ENCODE measurements around the gene TMEM94. TPM values are rescaled to one million over a fixed set of nuclear protein-coding genes. Genes with fewer than 3 reads are reported as not detected.

The TMEM94 gene
- total RNA-seq, 1 experiment from 2014 or later: 55.6 TPM

DNA sequence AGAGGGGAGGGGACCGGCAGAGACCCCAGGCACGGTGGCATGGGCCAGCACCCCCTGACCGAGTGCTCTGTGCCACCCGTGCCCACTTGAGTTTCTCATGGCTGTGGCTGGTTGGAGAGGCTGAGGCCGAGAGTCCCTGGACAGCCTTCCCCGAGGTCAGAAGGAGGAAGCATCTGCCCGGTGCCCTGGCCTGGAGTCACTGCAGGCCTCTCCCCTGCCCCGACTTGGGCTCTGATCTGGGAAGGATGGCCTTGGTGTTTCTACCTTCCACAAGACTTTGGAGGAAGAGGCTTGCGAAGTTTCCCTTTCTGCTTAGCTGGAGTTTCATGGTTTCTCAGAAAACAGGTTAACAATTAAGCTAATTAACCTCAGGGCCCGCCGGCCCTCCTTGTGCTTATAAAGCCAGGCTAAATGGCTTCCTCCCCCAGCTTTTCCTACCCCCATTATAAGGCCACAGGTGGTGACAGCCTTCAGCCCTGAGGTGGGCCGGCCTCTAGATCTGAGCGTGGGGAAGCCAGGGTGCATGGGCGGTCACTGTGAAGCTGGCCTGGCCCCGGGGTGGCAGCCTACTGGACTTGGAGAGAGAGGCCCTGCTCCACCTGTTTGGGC lies 86.4 kb downstream of the TMEM94 start:
- Histone ChIP-seq H3K36me3 (no peaks in the 10 kb centered on the region), H3K27me3 (peaks cover 48% of the 10 kb centered on the region), H3K27ac (no peak overlapping the region), H3K4me3 (no peak overlapping the region), H3K9me3 (replicated peaks) (no peaks in the 10 kb centered on the region), H3K4me1 (no peaks in the 10 kb centered on the region)
- DNase-seq: no peak

DNA sequence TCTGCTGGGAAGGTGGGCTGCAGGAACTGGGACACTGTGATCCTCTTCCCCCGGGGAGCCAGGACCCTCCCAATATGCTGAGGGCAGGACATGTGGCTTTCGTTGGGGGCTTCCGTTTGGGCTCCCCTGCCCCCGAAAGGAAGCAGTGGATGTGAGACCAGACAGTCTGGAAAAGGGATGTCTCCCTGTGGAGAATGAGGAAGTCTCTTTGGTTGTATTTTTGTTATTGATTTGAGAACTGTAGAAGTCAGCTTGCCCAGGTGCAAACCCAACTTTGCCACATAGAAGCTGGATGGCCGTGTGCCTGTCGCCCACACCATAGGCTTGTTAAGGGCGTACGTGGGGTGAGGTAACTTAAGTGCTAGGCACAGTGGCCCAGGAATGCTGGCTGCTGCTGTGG lies 87.8 kb downstream of the TMEM94 start:
- Histone ChIP-seq H3K27me3 (peaks cover 48% of the 10 kb centered on the region), H3K4me1 (peaks cover 3% of the 10 kb centered on the region; the same call in 1 of the 2 replicates), H3K4me3 (no peak overlapping the region), H3K27ac (no peak overlapping the region), H3K9me3 (replicated peaks) (no peaks in the 10 kb centered on the region), H3K36me3 (no peaks in the 10 kb centered on the region)
- DNase-seq: no peak

DNA sequence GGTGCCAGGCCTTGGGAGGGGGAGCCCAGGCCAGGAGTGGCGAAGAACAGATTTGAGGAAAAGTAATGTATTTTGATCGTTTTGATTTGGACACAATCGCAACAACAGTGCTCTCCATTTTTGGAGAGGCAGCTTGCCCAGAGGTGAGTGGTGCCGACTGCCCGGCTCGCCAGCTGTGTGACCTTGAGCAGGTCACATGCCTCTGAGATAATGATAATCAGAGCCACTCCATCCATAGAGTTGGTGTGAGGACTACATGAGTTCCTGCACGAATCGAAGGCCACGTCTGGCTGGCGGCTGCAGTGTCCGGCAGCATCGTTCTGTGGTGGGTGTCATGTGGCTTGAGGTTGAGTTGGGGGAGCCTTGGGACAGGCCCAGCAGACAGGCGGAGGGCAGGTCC lies 89.7 kb downstream of the TMEM94 start:
- Histone ChIP-seq H3K4me1 (peaks cover 8% of the 10 kb centered on the region; the same call in 1 of the 2 replicates), H3K27me3 (peaks cover 38% of the 10 kb centered on the region), H3K27ac (no peak overlapping the region), H3K4me3 (no peak overlapping the region), H3K9me3 (replicated peaks) (no peaks in the 10 kb centered on the region), H3K36me3 (no peaks in the 10 kb centered on the region)
- no peak for DNase-seq

DNA sequence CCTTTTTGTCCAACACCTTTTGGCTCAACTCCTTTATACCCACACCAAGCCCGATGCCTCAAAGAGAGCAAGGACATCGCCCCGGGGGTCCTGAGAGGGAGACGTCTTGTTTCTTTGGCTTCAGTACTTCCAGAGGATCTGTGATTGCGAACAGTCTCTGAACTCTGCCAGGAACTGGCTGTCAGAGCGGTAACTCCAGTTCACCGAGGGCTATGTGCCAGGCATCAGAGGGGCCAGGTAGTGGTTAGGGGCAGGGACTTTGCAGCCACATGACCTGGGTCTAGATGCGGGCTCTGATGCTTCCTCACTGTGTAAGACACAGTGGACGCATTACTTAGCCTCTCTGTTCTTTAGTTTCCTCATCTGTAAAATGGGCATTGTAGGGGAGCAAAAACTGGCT lies 90.7 kb downstream of the TMEM94 start:
- no peak overlapping the region for H3K4me3 ChIP-seq
- no peak for DNase-seq
- H3K4me1 ChIP-seq: peaks cover 8% of the 10 kb centered on the region; the same call in 1 of the 2 replicates
- H3K27me3 ChIP-seq: peaks cover 36% of the 10 kb centered on the region
- H3K9me3 ChIP-seq (replicated peaks): no peaks in the 10 kb centered on the region
- no peaks in the 10 kb centered on the region for H3K36me3 ChIP-seq
- H3K27ac ChIP-seq: no peak overlapping the region

DNA sequence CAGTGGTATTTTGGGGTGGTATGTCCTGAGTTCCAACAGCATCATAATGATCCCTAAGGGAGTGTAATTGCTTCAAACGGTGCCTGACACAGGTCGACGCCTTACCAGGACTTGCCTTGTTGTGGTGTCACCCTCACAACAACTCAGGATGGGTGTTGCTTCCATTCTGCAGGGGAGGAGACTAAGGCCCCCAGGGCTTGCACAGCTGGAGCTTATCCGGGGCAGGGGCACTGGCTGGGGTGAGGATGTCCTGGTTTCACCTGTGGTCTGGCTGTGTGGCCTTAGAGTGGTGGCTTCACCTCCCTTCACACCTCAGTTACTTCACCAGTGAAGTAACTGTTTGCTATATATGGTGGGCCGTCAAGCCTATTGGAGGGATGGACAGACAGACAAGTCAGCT lies 92.4 kb downstream of the TMEM94 start:
- peaks cover 18% of the 10 kb centered on the region; the same call in 1 of the 2 replicates for H3K4me1 ChIP-seq
- no peak for DNase-seq
- H3K4me3 ChIP-seq: no peak overlapping the region
- peaks cover 21% of the 10 kb centered on the region for H3K27me3 ChIP-seq
- no peaks in the 10 kb centered on the region for H3K36me3 ChIP-seq
- no peak overlapping the region for H3K27ac ChIP-seq
- H3K9me3 ChIP-seq (replicated peaks): no peaks in the 10 kb centered on the region

Other genes starting within 250 kb of the TMEM94 start
- 21.8 and 26.6 TPM in 2 replicates for gene GGA3, start 195.0 kb upstream of the TMEM94 start, total RNA-seq (2014; rRNA removed; shearing (Covaris generic))
- gene MRPS7, start 194.8 kb upstream of the TMEM94 start, total RNA-seq (2014; rRNA removed; shearing (Covaris generic)): 123 and 142 TPM in 2 replicates
- gene MIF4GD, start 185.4 kb upstream of the TMEM94 start, total RNA-seq (2014; rRNA removed; shearing (Covaris generic)): 4.4 and 5.2 TPM in 2 replicates
- gene SLC25A19, start 167.2 kb upstream of the TMEM94 start, total RNA-seq (2014; rRNA removed; shearing (Covaris generic)): 16.2 and 18.7 TPM in 2 replicates
- gene GRB2, start 51.0 kb upstream of the TMEM94 start, total RNA-seq (2014; rRNA removed; shearing (Covaris generic)): 91.8 and 92.9 TPM in 2 replicates
- 6.9 and 9.3 TPM in 2 replicates for gene CASKIN2, start 58.9 kb downstream of the TMEM94 start, total RNA-seq (2014; rRNA removed; shearing (Covaris generic))
- gene TSEN54, start 59.9 kb downstream of the TMEM94 start, total RNA-seq (2014; rRNA removed; shearing (Covaris generic)): 34.3 and 44.8 TPM in 2 replicates
- gene LLGL2, start 69.1 kb downstream of the TMEM94 start, total RNA-seq (2014; rRNA removed; shearing (Covaris generic)): not detected in 2 replicates
- gene MYO15B, start 131.2 kb downstream of the TMEM94 start, total RNA-seq (2014; rRNA removed; shearing (Covaris generic)): 0.02 TPM in 1 of 2 replicates, not detected in the other
- 0.14 and 0.18 TPM in 2 replicates for gene SMIM5, start 176.8 kb downstream of the TMEM94 start, total RNA-seq (2014; rRNA removed; shearing (Covaris generic))
- gene RECQL5, start 210.5 kb downstream of the TMEM94 start, total RNA-seq (2014; rRNA removed; shearing (Covaris generic)): 25.9 and 28.1 TPM in 2 replicates
- gene SAP30BP, start 210.7 kb downstream of the TMEM94 start, total RNA-seq (2014; rRNA removed; shearing (Covaris generic)): 63.4 and 74.0 TPM in 2 replicates